ENCODE measurements around the gene NUP214. TPM values are rescaled to one million over a fixed set of nuclear protein-coding genes. Genes with fewer than 3 reads are reported as not detected.

Gene NUP214
- polyA plus RNA-seq, 1 donor from 2014 or later = 15.0 TPM

GRCh38 chr9:131280660-131281059 lies 155.3 kb downstream of the NUP214 start:
- Histone ChIP-seq H3K9ac (ENCODE audit: low read length) (no peak overlapping the region), H3F3A (ENCODE audit: insufficient read depth, low read length, poor library complexity, severe bottlenecking) (no peaks in the 10 kb centered on the region), H2AFZ (ENCODE audit: low read depth, low read length) (no peak overlapping the region), H3K79me2 (replicated peaks; ENCODE audit: insufficient read depth, low read length) (no peaks in the 10 kb centered on the region), H3K9me2 (ENCODE audit: insufficient read depth, low read length) (no peaks in the 10 kb centered on the region), H3K27ac (ENCODE audit: low read length) (no peak overlapping the region), H3K4me2 (ENCODE audit: low read length) (no peak overlapping the region), H4K20me1 (ENCODE audit: insufficient read depth) (no peaks in the 10 kb centered on the region), H3K9me3 (ENCODE audit: low read length) (no peaks in the 10 kb centered on the region), H3K27me3 (ENCODE audit: insufficient read depth, low read depth, low read length) (peaks cover 33% of the 10 kb centered on the region), H3K4me3 (ENCODE audit: low read length) (no peak overlapping the region), H3K36me3 (ENCODE audit: insufficient read depth, low read length) (no peaks in the 10 kb centered on the region)
- TF ChIP-seq TAF1 (IDR thresholded peaks at IDR 0.05; ENCODE audit: low read depth) (no peak), RAD21 (conservative IDR thresholded peaks at IDR 0.05) (no peak), CTCF (IDR thresholded peaks at IDR 0.05; ENCODE audit: poor library complexity, severe bottlenecking) (no peak), MXI1 (conservative IDR thresholded peaks at IDR 0.05; ENCODE audit: poor library complexity, severe bottlenecking) (no peak), REST (IDR thresholded peaks at IDR 0.05; ENCODE audit: borderline replicate concordance) (no peak), POLR2AphosphoS5 (IDR thresholded peaks at IDR 0.05) (no peak), SMC3 (conservative IDR thresholded peaks at IDR 0.05; ENCODE audit: poor library complexity) (no peak), EZH2 (IDR thresholded peaks at IDR 0.05; ENCODE audit: borderline replicate concordance, insufficient read depth, low read length, poor library complexity, severe bottlenecking) (no peak), EP300 (conservative IDR thresholded peaks at IDR 0.05; ENCODE audit: poor library complexity, severe bottlenecking) (no peak)

- Histone ChIP-seq H3K27ac (ENCODE audit: low read length) (no peak overlapping the region), H3K9ac (ENCODE audit: low read length) (no peak overlapping the region), H3K27me3 (ENCODE audit: insufficient read depth, low read depth, low read length) (peaks cover 26% of the 10 kb centered on the region), H3K4me2 (ENCODE audit: low read length) (no peak overlapping the region), H3K4me3 (ENCODE audit: low read length) (no peak overlapping the region), H4K20me1 (ENCODE audit: insufficient read depth) (no peaks in the 10 kb centered on the region), H2AFZ (ENCODE audit: low read depth, low read length) (no peak overlapping the region), H3K9me2 (ENCODE audit: insufficient read depth, low read length) (no peaks in the 10 kb centered on the region), H3F3A (ENCODE audit: insufficient read depth, low read length, poor library complexity, severe bottlenecking) (no peaks in the 10 kb centered on the region), H3K79me2 (replicated peaks; ENCODE audit: insufficient read depth, low read length) (no peaks in the 10 kb centered on the region), H3K36me3 (ENCODE audit: insufficient read depth, low read length) (no peaks in the 10 kb centered on the region), H3K9me3 (ENCODE audit: low read length) (no peaks in the 10 kb centered on the region)
- TF ChIP-seq RAD21 (conservative IDR thresholded peaks at IDR 0.05) = no peak
- no peak for TF ChIP-seq REST (IDR thresholded peaks at IDR 0.05; ENCODE audit: borderline replicate concordance)
- TF ChIP-seq EP300 (conservative IDR thresholded peaks at IDR 0.05; ENCODE audit: poor library complexity, severe bottlenecking) = no peak
- TF ChIP-seq CTCF (IDR thresholded peaks at IDR 0.05; ENCODE audit: poor library complexity, severe bottlenecking) = no peak
- no peak for TF ChIP-seq TAF1 (IDR thresholded peaks at IDR 0.05; ENCODE audit: low read depth)
- TF ChIP-seq MXI1 (conservative IDR thresholded peaks at IDR 0.05; ENCODE audit: poor library complexity, severe bottlenecking) = no peak
- no peak for TF ChIP-seq SMC3 (conservative IDR thresholded peaks at IDR 0.05; ENCODE audit: poor library complexity)
- no peak for TF ChIP-seq POLR2AphosphoS5 (IDR thresholded peaks at IDR 0.05)
- TF ChIP-seq EZH2 (IDR thresholded peaks at IDR 0.05; ENCODE audit: borderline replicate concordance, insufficient read depth, low read length, poor library complexity, severe bottlenecking) = no peak
Measured at GRCh38 chr9:131281119-131281965, 156.0 kb downstream of the NUP214 start.
